Measurements from ENCODE around the gene IPO11.
"Not testable (repeated sequence)": the region's sequence is repeated elsewhere in the genome, so short reads cannot be mapped to it uniquely, and the experiment has no call there.

IPO11 gene

DNA sequence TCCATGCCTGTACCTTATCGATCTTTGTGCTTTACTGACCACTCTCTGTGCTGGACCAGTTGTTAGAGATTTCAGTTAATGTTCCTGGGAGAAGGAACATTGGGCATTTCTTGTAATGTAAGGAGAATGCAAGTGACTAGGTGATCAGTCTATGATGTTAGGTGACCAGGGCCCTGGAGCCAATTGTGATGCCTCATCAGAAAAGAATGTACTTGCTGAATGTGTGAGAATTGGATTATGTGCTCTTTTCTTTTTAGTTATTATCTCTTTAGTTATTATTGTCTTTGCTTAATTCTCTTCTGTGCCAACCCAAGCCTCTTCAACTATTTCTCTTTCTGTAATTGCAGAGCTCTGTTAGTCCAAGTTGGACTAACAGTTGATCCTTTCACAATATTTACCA, 258.9 kb downstream of the IPO11 start:
- no peaks in the 10 kb centered on the region for H3K36me3 ChIP-seq (ENCODE audit: control insufficient read depth, insufficient read depth, low read length)
- H3K4me1 ChIP-seq (ENCODE audit: control insufficient read depth, insufficient read depth, low read length): no peaks in the 10 kb centered on the region
- no peak overlapping the region for H3K27ac ChIP-seq (ENCODE audit: insufficient read depth, low read depth, low read length, poor library complexity, severe bottlenecking)
- no peak overlapping the region for H3K4me3 ChIP-seq (ENCODE audit: insufficient read depth, low read depth, low read length)
- WGBS, 2 experiments: 91 to 95% methylated on average over 1 of the region's 1 CpG
- no peaks in the 10 kb centered on the region for H3K27me3 ChIP-seq (ENCODE audit: control insufficient read depth, insufficient read depth, low read length, poor library complexity, severe bottlenecking)
- no peaks in the 10 kb centered on the region for H3K9me3 ChIP-seq (ENCODE audit: control insufficient read depth, low read length)

DNA sequence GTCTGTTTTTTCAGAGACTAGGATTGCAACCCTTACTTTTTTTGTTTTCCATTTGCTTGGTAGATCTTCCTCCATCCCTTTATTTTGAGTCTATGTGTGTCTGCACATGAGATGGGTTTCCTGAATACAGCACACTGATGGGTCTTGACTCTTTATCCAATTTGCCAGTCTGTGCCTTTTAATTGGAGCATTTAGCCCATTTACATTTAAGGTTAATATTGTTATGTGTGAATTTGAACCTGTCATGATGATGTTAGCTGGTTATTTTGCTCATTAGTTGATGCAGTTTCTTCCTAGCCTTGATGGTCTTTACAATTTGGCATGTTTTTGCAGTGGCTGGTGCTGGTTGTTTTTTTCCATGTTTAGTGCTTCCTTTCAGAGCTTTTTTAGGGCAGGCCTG, 264.0 kb downstream of the IPO11 start:
- H3K27me3 ChIP-seq (ENCODE audit: control insufficient read depth, insufficient read depth, low read length, poor library complexity, severe bottlenecking); H3K9me3 ChIP-seq (ENCODE audit: control insufficient read depth, low read length); H3K27ac ChIP-seq (ENCODE audit: insufficient read depth, low read depth, low read length, poor library complexity, severe bottlenecking); H3K4me3 ChIP-seq (ENCODE audit: insufficient read depth, low read depth, low read length); H3K4me1 ChIP-seq (ENCODE audit: control insufficient read depth, insufficient read depth, low read length); H3K36me3 ChIP-seq (ENCODE audit: control insufficient read depth, insufficient read depth, low read length): not testable (repeated sequence)
